Measurements from ENCODE around the gene ACOT8.
"Not testable (repeated sequence)": the region's sequence is repeated elsewhere in the genome, so short reads cannot be mapped to it uniquely, and the experiment has no call there.

DNA sequence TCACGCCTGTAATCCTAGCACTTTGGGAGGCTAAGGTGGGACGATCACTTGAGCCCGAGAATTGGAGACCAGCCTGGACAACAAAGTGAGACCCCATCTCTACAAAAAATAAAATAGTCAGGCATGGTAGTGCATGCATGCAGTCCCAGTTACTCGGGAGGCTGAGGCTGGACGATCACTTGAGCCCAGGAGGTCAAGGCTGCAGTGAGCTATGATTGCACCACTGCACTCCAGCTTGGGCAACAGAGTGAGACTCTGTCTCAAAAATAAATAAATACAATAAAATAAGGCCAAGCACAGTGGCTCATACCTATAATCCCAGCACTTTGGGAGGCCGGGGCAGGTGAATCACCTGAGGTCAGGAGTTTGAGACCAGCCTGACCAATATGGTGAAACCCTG, 44.1 kb upstream of the ACOT8 start:
- TF ChIP-seq, protein P1, sequence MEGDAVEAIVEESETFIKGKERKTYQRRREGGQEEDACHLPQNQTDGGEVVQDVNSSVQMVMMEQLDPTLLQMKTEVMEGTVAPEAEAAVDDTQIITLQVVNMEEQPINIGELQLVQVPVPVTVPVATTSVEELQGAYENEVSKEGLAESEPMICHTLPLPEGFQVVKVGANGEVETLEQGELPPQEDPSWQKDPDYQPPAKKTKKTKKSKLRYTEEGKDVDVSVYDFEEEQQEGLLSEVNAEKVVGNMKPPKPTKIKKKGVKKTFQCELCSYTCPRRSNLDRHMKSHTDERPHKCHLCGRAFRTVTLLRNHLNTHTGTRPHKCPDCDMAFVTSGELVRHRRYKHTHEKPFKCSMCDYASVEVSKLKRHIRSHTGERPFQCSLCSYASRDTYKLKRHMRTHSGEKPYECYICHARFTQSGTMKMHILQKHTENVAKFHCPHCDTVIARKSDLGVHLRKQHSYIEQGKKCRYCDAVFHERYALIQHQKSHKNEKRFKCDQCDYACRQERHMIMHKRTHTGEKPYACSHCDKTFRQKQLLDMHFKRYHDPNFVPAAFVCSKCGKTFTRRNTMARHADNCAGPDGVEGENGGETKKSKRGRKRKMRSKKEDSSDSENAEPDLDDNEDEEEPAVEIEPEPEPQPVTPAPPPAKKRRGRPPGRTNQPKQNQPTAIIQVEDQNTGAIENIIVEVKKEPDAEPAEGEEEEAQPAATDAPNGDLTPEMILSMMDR (IDR thresholded peaks at IDR 0.05; ENCODE audit: low read depth, low read length, poor library complexity, severe bottlenecking): not testable (repeated sequence)
- not testable (repeated sequence) for TF ChIP-seq EZH2phosphoT487 (IDR thresholded peaks at IDR 0.05; ENCODE audit: borderline replicate concordance, low read length)

Measured in DOHH2 (cell line).